AG09319 (cell line): ENCODE results near the gene NRF1.

Experiments
- DNase-seq: peaks from one replicate; pipeline ENCODE4 v3.0.0-alpha.2; 2010; ENCODE audit warnings: low read depth; ENCODE audit errors: extremely low read depth
- CTCF ChIP-seq: IDR thresholded peaks from 2 replicates; pipeline ENCODE4 v1.5.1; 2011; ENCODE audit warnings: low read depth, mild to moderate bottlenecking, inconsistent platforms, low read length, moderate library complexity

Gene NRF1

GRCh38 chr7:129797214-129797789, 185.8 kb downstream of the NRF1 start:
- no peak for DNase-seq

GRCh38 chr7:129798616-129799349, 187.3 kb downstream of the NRF1 start:
- no peak for TF ChIP-seq CTCF
- DNase-seq, result no peak

More at GRCh38 chr7:129797214-129797789, 185.8 kb downstream of the NRF1 start:
- no peak for TF ChIP-seq CTCF

- DNase-seq, result no peak
- TF ChIP-seq CTCF, result no peak
Observed at GRCh38 chr7:129799350-129799955, 187.9 kb downstream of the NRF1 start.

GRCh38 chr7:129800901-129801300, 189.4 kb downstream of the NRF1 start:
- DNase-seq, result no peak
- no peak for TF ChIP-seq CTCF

- no peak for TF ChIP-seq CTCF
- DNase-seq, result no peak
Observed at GRCh38 chr7:129801882-129802281, 190.4 kb downstream of the NRF1 start.

DNA sequence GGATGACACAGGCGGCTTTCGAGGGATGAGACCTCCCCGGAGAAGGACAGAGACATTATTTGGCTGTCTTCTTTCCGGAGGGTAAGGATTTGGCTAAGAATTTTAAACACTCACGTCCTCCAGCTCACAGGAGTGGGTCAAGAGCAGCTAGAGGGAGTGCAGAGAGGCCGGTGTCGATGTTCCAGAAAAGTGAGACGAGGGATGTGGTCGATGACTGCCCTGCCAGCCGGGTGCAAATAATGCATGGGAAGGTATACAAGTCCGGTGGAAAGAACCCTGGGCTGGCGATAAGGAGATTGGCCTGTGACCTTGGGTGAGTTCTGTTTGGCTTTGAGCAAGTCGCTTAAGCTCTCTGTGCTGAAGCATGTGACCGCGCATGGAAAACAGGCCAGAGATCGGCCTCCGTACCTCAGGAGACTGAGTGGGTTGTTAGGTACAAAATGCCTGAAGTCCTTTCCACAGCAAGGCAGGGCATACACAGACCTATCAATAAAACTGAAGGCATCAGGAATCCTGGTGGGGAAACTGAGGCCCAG, 192.1 kb downstream of the NRF1 start:
- no peak for DNase-seq
- TF ChIP-seq CTCF, result no peak
